ENCODE data around the gene TNFAIP8. TPM values are rescaled to one million over a fixed set of nuclear protein-coding genes. Genes with fewer than 3 reads are reported as not detected.

Gene TNFAIP8
- total and polyA plus RNA-seq, 2 experiments from 2014 or later: 10.3 to 14.8 TPM

DNA sequence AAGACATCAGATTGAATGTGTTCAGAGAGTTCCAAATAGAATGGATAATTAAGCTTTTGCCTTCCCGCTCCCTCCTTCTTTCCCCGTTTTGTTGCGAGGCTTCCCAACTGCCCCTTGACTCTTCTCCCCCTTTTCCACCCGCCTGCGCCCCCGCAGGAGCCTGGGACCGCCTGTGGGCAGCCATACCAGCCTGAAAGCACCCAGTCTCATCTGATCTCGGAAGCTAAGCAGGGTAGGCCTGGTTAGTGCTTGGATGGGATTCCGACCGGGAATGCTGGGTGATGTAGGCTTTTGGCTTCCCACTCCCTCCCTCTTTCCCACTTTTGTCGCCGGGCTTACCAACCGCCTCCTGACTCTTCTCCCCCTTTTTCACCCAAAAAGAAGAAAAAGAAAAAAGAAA lies 89.7 kb downstream of the TNFAIP8 start:
- 64 to 68% methylated on average over 13 of the region's 13 CpGs for WGBS, 2 experiments (ENCODE audit: low coverage in 1 of 2, low lambda C conversion rate in 2 of 2, missing lambda C conversion rate in 2 of 2)
- H3K27ac ChIP-seq: no peak overlapping the region
- no peaks in the 10 kb centered on the region for H3K27me3 ChIP-seq (replicated peaks; ENCODE audit: insufficient read depth)
- in situ Hi-C loops (cut with MboI): no loop called here
- no peaks in the 10 kb centered on the region for H3K36me3 ChIP-seq (ENCODE audit: low read depth)
- no peak overlapping the region for H2AFZ ChIP-seq
- no peak overlapping the region for H3K4me3 ChIP-seq
- H3K9me2 ChIP-seq (ENCODE audit: insufficient read depth): no peaks in the 10 kb centered on the region
- H3K4me1 ChIP-seq (ENCODE audit: insufficient read depth): no peaks in the 10 kb centered on the region
- H3F3A ChIP-seq (ENCODE audit: insufficient read depth): no peaks in the 10 kb centered on the region
- DNase-seq: no peak
- H3K4me2 ChIP-seq (ENCODE audit: unreplicated experiment): no peak overlapping the region
- no peaks in the 10 kb centered on the region for H4K20me1 ChIP-seq (ENCODE audit: insufficient read depth)
- H3K9ac ChIP-seq: no peak overlapping the region
- no peak for TF ChIP-seq EZH2 (IDR thresholded peaks at IDR 0.05; ENCODE audit: insufficient read depth, poor library complexity, severe bottlenecking)
- no peak for TF ChIP-seq EZH2phosphoT487 (IDR thresholded peaks at IDR 0.05; ENCODE audit: insufficient read depth, low read depth)
- no peaks in the 10 kb centered on the region for H3K79me2 ChIP-seq (ENCODE audit: insufficient read depth)
- no peaks in the 10 kb centered on the region for H3K9me3 ChIP-seq (ENCODE audit: low read depth)

Small RNA genes lying within 50 kb of the gene (small RNA-seq; reads per million reads assigned to genes)
- not detected for gene RN7SL174P (ENCODE audit: low read depth, low replicate concordance)
- not detected for gene RNA5SP190 (ENCODE audit: low read depth, low replicate concordance)

Other genes starting within 250 kb of the TNFAIP8 start
- 55.8 and 556 TPM in 2 replicates for gene HSD17B4, start 96.5 kb downstream of the TNFAIP8 start, total RNA-seq (2014; rRNA removed; shearing (Covaris generic))
- gene HSD17B4, start 96.5 kb downstream of the TNFAIP8 start, polyA plus RNA-seq (2016; fragmentation: Nextera tagmentation; extraction: Ambion mirVana): 71.1 and 86.5 TPM in 2 replicates